Measurements from ENCODE around the gene B4GALT5. TPM values are rescaled to one million over a fixed set of nuclear protein-coding genes. Genes with fewer than 3 reads are reported as not detected.
A peak's percentile ranks its signal among the peaks of the same experiment; 100 is the strongest.

The B4GALT5 gene
- total RNA-seq, 2 donors from 2014 or later: 9.3 to 12.2 TPM

GRCh38 chr20:49608752-49609670, 104.7 kb downstream of the B4GALT5 start:
- peak; percentile 68 for ATAC-seq
- H3K4me1 ChIP-seq: peaks cover 16% of the 10 kb centered on the region
- WGBS, 2 donors: 6 to 13% methylated on average over 11 to 17 of the region's 17 CpGs
- no peaks in the 10 kb centered on the region for H3K9me3 ChIP-seq
- H3K36me3 ChIP-seq (replicated peaks in 1 of 2; ENCODE audit: insufficient read depth in 1 of 2, low read depth in 2 of 2): no peaks in the 10 kb centered on the region
- TF ChIP-seq POLR2A (IDR thresholded peaks at IDR 0.05) (no peak), CTCF (IDR thresholded peaks at IDR 0.05) (peak; percentile 83 to 96 (median 93))
- H3K27ac ChIP-seq: no peak overlapping the region
- intact Hi-C loops (cut with DNase I): loop anchor here (5.0 to 10.0 kb wide), 2 partner anchors 67 to 274 kb away; no protein-coding TSS in a partner anchor
- peak; percentile 68 to 78 (median 78) for DNase-seq
- no peak overlapping the region for H3K4me3 ChIP-seq
- H3K27me3 ChIP-seq: no peaks in the 10 kb centered on the region

- Histone ChIP-seq H3K9me3 (no peaks in the 10 kb centered on the region), H3K4me1 (peaks cover 16% of the 10 kb centered on the region), H3K36me3 (replicated peaks in 1 of 2; ENCODE audit: insufficient read depth in 1 of 2, low read depth in 2 of 2) (no peaks in the 10 kb centered on the region), H3K4me3 (no peak overlapping the region), H3K27me3 (no peaks in the 10 kb centered on the region), H3K27ac (no peak overlapping the region)
- DNase-seq (no peak), ATAC-seq (no peak)
- intact Hi-C loops (cut with DNase I): loop anchor here (5.0 to 10.0 kb wide), 2 partner anchors 65 to 273 kb away; no protein-coding TSS in a partner anchor
- TF ChIP-seq POLR2A (IDR thresholded peaks at IDR 0.05) (no peak), CTCF (IDR thresholded peaks at IDR 0.05) (no peak)
- WGBS, 2 donors: 80 to 83% methylated on average over 1 of the region's 1 CpG
These were observed 106.1 kb downstream of the B4GALT5 start for GRCh38 chr20:49607568-49607967.

- H3K36me3 ChIP-seq (replicated peaks in 1 of 2; ENCODE audit: insufficient read depth in 1 of 2, low read depth in 2 of 2): no peaks in the 10 kb centered on the region
- TF ChIP-seq POLR2A (IDR thresholded peaks at IDR 0.05) (no peak), CTCF (IDR thresholded peaks at IDR 0.05) (peak in 1 of 7 experiments; percentile 12)
- no peak overlapping the region for H3K4me3 ChIP-seq
- DNase-seq: peak in 2 of 4 donors; percentile 37 to 50
- H3K27me3 ChIP-seq: no peaks in the 10 kb centered on the region
- no peaks in the 10 kb centered on the region for H3K4me1 ChIP-seq
- intact Hi-C loops (cut with DNase I): loop anchor here (10.0 kb wide), 1 partner anchor 268 kb away; no protein-coding TSS in a partner anchor
- no peak for ATAC-seq
- 60 to 76% methylated on average over 6 to 11 of the region's 11 CpGs for WGBS, 2 donors
- no peak overlapping the region for H3K27ac ChIP-seq
- H3K9me3 ChIP-seq: no peaks in the 10 kb centered on the region
These were observed 110.5 kb downstream of the B4GALT5 start for GRCh38 chr20:49603209-49603627.

- no peak overlapping the region for H3K27ac ChIP-seq
- DNase-seq (no peak), ATAC-seq (no peak)
- no peak overlapping the region for H3K4me3 ChIP-seq
- WGBS, 2 donors: 84 to 87% methylated on average over 9 of the region's 9 CpGs
- H3K27me3 ChIP-seq: no peaks in the 10 kb centered on the region
- no peaks in the 10 kb centered on the region for H3K4me1 ChIP-seq
- no peaks in the 10 kb centered on the region for H3K9me3 ChIP-seq
- H3K36me3 ChIP-seq (replicated peaks in 1 of 2; ENCODE audit: insufficient read depth in 1 of 2, low read depth in 2 of 2): no peaks in the 10 kb centered on the region
- TF ChIP-seq CTCF (IDR thresholded peaks at IDR 0.05) (no peak), POLR2A (IDR thresholded peaks at IDR 0.05) (no peak)
- intact Hi-C loops (cut with DNase I): loop anchor here (10.0 kb wide), 1 partner anchor 268 kb away; no protein-coding TSS in a partner anchor
These were observed 111.1 kb downstream of the B4GALT5 start for GRCh38 chr20:49602345-49603208.

All from body of pancreas (tissue), 4 donors.